NK-92 treated with Interleukin-12 subunit alpha and Interleukin-12 subunit beta, amount 100 ng/mL, for 24 hours (cell line): ENCODE results near the gene ZBTB43.

ENCODE experiments used
- DNase-seq: peaks from one replicate; lab custom pipeline; 2025; lab: John Stamatoyannopoulos, UW

The ZBTB43 gene

GRCh38 chr9:126830827-126831226 lies 26.0 kb downstream of the ZBTB43 start:
- no peak for DNase-seq

GRCh38 chr9:126832440-126832839 lies 27.6 kb downstream of the ZBTB43 start:
- no peak for DNase-seq

- DNase-seq: no peak
Measured at GRCh38 chr9:126833020-126833419, 28.2 kb downstream of the ZBTB43 start.

GRCh38 chr9:126833710-126834345 lies 29.0 kb downstream of the ZBTB43 start:
- no peak for DNase-seq

- DNase-seq: no peak
Measured at GRCh38 chr9:126834672-126835071, 29.8 kb downstream of the ZBTB43 start.

- DNase-seq: no peak
Measured at GRCh38 chr9:126836216-126836615, 31.4 kb downstream of the ZBTB43 start.

GRCh38 chr9:126838055-126838811 lies 33.4 kb downstream of the ZBTB43 start:
- no peak for DNase-seq

GRCh38 chr9:126838895-126839294 lies 34.1 kb downstream of the ZBTB43 start:
- DNase-seq: no peak

- no peak for DNase-seq
Measured at GRCh38 chr9:126839301-126839700, 34.5 kb downstream of the ZBTB43 start.

- no peak for DNase-seq
Measured at GRCh38 chr9:126842220-126842842, 37.5 kb downstream of the ZBTB43 start.

- no peak for DNase-seq
Measured at GRCh38 chr9:126842977-126843799, 38.3 kb downstream of the ZBTB43 start.

- no peak for DNase-seq
Measured at GRCh38 chr9:126844085-126844484, 39.2 kb downstream of the ZBTB43 start.

GRCh38 chr9:126847051-126847450 lies 42.2 kb downstream of the ZBTB43 start:
- no peak for DNase-seq

- DNase-seq: no peak
Measured at GRCh38 chr9:126849591-126850225, 44.9 kb downstream of the ZBTB43 start.

GRCh38 chr9:126851286-126851880 lies 46.5 kb downstream of the ZBTB43 start:
- no peak for DNase-seq

GRCh38 chr9:126852086-126852688 lies 47.3 kb downstream of the ZBTB43 start:
- no peak for DNase-seq

- DNase-seq: no peak
Measured at GRCh38 chr9:126853667-126854066, 48.8 kb downstream of the ZBTB43 start.

GRCh38 chr9:126854734-126855133 lies 49.9 kb downstream of the ZBTB43 start:
- DNase-seq: no peak

- DNase-seq: no peak
Measured at GRCh38 chr9:126856326-126856877, 51.6 kb downstream of the ZBTB43 start.

- no peak for DNase-seq
Measured at GRCh38 chr9:126857261-126857960, 52.6 kb downstream of the ZBTB43 start.
